Stimulated activated CD4-positive, alpha-beta T cell treated with anti-CD3 and anti-CD28 coated beads, TNF-alpha, amount 100 ng/mL, for 1 hour (primary cell): Measurements from ENCODE around the gene EFEMP1.

Experiments
- DNase-seq, 3 donors: peaks; one replicate each; pipeline ENCODE4 v3.0.0-alpha.2; 2020; ENCODE audit warnings: low read depth in 3 of 3, low spot score in 1 of 3

EFEMP1 gene

GRCh38 chr2:55923091-55923981 is at the start of gene EFEMP1:
Gene EFEMP1, minus strand, starts transcription at chr2:55923782. Its CDS starts 1,342 bp downstream, at chr2:55922440.
- DNase-seq: no peak

DNA sequence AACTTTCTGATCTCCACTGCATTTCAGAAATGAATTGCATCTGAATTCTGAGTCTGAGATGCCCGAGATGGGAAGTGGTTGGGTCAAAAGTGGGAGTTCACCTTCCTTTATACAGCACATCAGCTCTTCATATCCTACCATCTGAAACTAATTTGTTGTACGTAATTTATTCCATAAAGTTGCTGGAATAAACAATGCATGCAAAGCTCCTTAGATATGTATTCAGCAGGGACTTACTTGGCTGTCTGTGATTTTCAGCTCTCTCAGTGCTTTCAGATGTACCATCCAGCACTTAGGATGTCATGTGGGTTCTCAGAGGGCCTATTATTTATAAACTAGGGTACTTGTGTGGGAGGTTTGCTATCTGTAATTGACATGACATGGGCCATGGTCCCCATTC is 46.9 kb upstream of the EFEMP1 start:
- DNase-seq: no peak

- DNase-seq: no peak
These were observed 45.4 kb upstream of the EFEMP1 start for GRCh38 chr2:55968941-55969340.

DNA sequence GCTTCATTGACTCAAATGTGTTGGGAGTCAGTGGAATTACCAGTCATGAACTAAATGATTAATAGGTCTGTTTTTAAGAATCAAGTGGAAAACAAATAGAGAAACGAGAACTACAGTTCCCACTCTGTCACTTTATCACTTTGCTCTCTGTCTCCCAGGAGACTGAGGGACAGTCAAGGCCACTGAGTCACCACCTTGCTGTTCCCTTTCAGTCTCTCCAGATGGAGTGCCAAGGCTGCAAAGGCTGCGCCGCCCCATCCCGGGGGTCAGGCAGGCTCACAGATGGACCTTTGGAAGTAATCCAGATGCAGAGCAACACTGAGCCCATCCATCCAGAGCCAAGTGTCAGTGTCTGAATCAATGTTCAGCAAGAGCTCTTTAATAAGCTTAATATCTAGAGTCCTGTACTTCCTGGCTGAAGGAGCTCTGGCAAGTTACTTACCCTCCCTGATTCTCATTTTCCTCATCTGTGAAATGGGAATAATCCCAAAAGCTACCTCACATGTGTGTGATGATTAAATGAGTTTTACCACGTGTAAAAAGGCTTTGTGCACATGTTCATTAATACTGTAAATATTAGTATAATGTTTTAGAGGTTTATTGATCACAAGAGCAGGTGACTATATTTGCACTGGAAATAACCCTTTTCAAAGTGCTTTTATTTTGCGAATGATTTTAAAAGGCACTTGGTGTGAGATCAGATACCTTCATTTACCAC is 43.0 kb upstream of the EFEMP1 start:
- no peak for DNase-seq

- DNase-seq: no peak
These were observed 42.4 kb upstream of the EFEMP1 start for GRCh38 chr2:55965966-55966365.

DNA sequence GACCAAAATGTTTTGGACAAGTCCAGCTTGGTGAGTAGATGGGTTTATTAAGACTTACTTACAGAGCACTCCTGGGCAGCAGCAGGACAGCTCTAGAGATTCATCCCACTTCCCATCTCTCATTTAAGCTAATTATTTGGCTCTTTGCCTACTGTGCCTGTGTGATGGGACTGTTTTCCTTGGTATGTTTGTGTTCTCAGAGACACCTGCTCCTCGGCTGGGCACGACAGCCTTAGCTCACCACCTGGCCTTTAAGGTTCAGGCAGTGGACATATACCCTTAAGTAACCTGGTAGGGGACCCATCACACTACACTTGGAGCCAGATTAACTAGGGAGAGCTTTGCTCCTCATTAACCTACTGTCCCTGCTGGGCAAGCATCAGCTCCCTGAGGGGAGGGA is 41.7 kb upstream of the EFEMP1 start:
- no peak for DNase-seq

- no peak for DNase-seq
These were observed 39.3 kb upstream of the EFEMP1 start for GRCh38 chr2:55962915-55963314.

GRCh38 chr2:55961318-55961911 is 37.8 kb upstream of the EFEMP1 start:
- DNase-seq: no peak

- DNase-seq: no peak
These were observed 35.2 kb upstream of the EFEMP1 start for GRCh38 chr2:55958756-55959155.

- DNase-seq: no peak
These were observed 33.6 kb upstream of the EFEMP1 start for GRCh38 chr2:55957142-55957541.

DNA sequence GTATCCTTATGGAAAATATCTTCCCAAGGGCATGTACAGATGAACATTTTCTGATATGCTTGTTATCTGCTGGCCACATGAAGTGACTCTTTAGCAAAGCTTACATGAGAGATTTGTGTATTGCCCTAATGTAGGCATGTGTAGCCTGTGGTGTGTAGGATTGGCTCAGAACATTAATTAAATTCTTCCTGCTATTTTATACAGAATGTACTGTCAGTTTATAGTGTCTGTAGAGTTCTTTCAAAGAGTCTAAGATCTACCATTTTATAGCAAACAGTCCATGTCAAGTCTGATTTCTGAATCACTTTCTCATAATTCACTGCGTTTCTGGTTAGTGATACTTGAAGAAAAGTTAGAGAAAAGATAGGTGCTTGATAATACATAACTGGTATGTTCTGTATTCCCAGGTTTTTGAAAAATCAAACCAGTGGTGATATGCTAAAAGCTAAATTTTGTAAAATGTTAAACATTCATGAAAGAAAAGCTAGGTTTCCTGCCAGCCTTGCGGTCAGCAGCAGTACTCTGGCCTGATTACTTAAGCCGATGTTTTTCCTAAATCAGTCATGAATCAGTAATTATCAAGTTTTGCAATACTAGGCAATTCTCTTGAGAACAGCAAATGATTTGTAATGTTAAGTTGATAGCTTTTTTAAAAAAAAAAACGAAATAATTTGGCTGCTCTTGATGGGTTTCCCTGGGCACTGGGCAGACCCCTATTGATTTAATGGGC is 30.9 kb upstream of the EFEMP1 start:
- DNase-seq: no peak

DNA sequence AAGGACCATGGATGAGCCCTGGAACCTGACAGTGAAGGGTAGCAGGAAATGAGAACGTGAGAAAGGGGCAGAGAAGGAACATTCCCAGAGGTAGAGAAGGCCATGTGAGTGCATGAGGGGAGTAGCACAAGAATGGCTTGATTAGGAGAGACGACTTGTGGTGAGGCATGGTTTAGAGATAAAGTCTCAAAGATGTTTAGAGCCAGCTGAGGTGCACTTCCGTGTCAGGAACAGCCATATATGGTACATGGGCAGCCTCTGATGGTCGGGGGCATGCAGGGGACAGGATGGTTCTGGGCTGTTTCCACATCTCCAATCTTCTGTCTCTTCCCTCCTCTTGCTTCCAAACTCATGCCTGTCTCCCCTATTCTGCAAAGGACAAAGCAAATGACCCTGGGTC is 28.8 kb upstream of the EFEMP1 start:
- DNase-seq: no peak

DNA sequence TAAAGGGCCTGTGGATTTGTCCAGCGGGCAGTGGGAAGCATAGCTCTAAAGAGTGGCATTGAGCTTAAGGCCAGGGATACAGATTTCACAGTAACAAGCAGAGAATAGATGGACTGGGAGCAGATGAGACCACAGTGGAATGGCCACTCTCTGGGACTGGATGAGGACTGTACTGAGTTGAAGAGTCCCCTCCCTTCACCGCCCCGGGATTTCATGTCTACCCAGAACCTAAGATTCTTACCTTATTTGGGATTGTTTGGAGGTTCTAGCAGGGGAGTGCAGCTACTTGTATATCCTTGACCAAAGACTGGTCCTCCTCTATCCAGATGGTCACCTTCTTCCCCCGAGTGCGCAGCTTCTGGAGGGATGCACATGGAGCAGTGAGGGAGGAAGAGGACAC is 28.0 kb upstream of the EFEMP1 start:
- DNase-seq: no peak

DNA sequence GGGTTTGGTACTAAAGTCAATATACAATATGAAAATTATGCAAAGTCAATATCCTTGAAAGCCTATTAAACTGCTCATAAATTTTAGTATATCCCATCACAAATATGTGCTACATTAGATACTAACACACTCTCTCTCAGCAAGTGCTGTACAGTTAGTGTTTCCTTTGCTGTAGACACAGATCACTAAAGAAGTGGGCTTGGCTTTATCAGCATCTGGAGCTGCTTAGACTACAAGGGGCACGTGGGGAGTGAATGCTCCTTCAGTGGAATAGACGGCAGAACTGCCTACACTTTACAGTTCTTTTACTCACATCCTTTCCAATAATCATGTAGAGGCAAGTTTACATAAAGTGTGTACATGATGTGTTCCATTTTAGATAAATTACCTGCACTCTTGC is 26.0 kb upstream of the EFEMP1 start:
- no peak for DNase-seq

GRCh38 chr2:55949211-55949610 is 25.6 kb upstream of the EFEMP1 start:
- no peak for DNase-seq

- DNase-seq: no peak
These were observed 24.8 kb upstream of the EFEMP1 start for GRCh38 chr2:55948176-55948923.

GRCh38 chr2:55947752-55948151 is 24.2 kb upstream of the EFEMP1 start:
- no peak for DNase-seq

DNA sequence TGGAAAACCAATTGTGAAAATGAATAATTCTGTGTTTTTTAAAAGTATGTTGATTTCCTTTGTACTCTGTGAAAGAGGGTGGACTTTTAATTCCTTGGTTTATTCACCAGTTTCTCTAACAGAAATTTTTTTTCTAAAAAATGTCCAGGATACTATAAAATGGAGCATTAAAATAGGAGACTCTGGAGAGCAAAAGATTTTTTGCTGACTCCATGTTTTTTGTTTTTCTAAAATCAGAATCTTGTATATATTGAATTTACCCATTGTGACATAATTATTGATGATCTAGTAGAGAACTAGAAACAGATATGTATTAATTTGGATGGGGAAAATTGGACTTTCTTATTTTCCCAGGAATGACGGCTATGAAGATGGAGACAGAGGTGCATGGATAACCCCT is 23.2 kb upstream of the EFEMP1 start:
- no peak for DNase-seq

GRCh38 chr2:55943466-55943865 is 19.9 kb upstream of the EFEMP1 start:
- no peak for DNase-seq

- no peak for DNase-seq
These were observed 12.8 kb upstream of the EFEMP1 start for GRCh38 chr2:55936351-55936750.

DNA sequence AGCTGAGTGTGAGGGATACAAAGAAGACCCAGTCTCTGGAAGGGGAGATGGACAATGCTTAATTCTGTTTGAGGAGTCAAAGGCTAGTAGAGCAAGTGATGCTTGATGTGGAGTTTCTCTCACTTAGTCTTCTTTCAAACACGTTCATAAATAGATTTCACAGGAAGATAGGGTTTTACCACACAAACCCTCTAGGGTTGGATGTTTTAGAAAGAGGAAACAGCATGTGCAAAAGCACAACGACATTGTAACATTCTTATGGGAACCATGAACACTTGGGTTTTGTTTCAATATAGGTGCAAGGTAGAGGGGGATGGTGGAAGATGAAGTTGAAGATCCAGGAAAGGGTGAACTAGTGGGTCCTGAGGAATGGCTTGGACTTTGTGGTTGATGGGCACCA is 10.8 kb upstream of the EFEMP1 start:
- no peak for DNase-seq
